BJ (cell line): ENCODE data around the gene PRRC2C. TPM values are rescaled to one million over a fixed set of nuclear protein-coding genes. Genes with fewer than 3 reads are reported as not detected.

Experiments used
- CTCF ChIA-PET: fragments of 350-600 bp; formaldehyde crosslinking; extraction: SDS; loops from one replicate; lab custom pipeline; 2021; ENCODE audit warnings: antibody characterized with exemption, inconsistent platforms; lab: Yijun Ruan, JAX
- POLR2A ChIA-PET: fragments of 300-600 bp; sonication (Branson Sonifier 250); formaldehyde crosslinking; extraction: SDS; loops from one replicate; lab custom pipeline; 2021; ENCODE audit warnings: antibody characterized with exemption; lab: Charles Lee
- DNase-seq: peaks from one replicate; pipeline ENCODE4 v3.0.0-alpha.2; 2011; ENCODE audit warnings: low read depth
- H3K27me3 ChIP-seq: 2 replicates; pipeline ENCODE4 v1.6.0; 2011; ENCODE audit warnings: low read length; ENCODE audit not compliant: control insufficient read depth, insufficient read depth
- H3K36me3 ChIP-seq: 2 replicates; pipeline ENCODE4 v1.5.1; 2011; ENCODE audit warnings: low read length; ENCODE audit not compliant: control insufficient read depth, insufficient read depth
- H3K4me3 ChIP-seq: 2 replicates; pipeline ENCODE4 v1.5.1; 2011; ENCODE audit warnings: low read depth, mild to moderate bottlenecking, control low read depth, low read length
- CTCF ChIP-seq: IDR thresholded peaks from 2 replicates; pipeline ENCODE4 v1.5.1; 2011; ENCODE audit warnings: low read depth, mild to moderate bottlenecking, control low read depth, inconsistent platforms, low read length, moderate library complexity; ENCODE audit not compliant: insufficient read depth
- polyA plus RNA-seq: library from polyadenylated mRNA; depleted of rRNA; stranded (reverse); fragments of >200 nt; gene quantifications from 2 replicates; pipeline ENCODE4 v1.2.3, GENCODE V29; 2011

The PRRC2C gene
- polyA plus RNA-seq, 1 experiment, result 27.2 TPM

GRCh38 chr1:171509191-171509590 is 23.9 kb downstream of the PRRC2C start:
- TF ChIP-seq CTCF, result no peak
- no peaks in the 10 kb centered on the region for H3K36me3 ChIP-seq
- DNase-seq, result no peak
- ChIA-PET POLR2A (no interaction called here), CTCF (interaction anchor here (0.7 kb wide), 1 partner anchor 230 kb away, joined by 3 read pairs; no protein-coding TSS in a partner anchor)
- H3K4me3 ChIP-seq, result no peak overlapping the region
- H3K27me3 ChIP-seq, result no peaks in the 10 kb centered on the region

- Histone ChIP-seq H3K36me3 (peaks cover 9% of the 10 kb centered on the region), H3K4me3 (no peak overlapping the region), H3K27me3 (no peaks in the 10 kb centered on the region)
- no peak for DNase-seq
- ChIA-PET POLR2A (no interaction called here), CTCF (no interaction called here)
- TF ChIP-seq CTCF, result no peak
Observed at GRCh38 chr1:171513743-171514142, 28.4 kb downstream of the PRRC2C start.

GRCh38 chr1:171515299-171515698 is 30.0 kb downstream of the PRRC2C start:
- ChIA-PET CTCF (interaction anchor here (0.6 to 1.3 kb wide), 3 partner anchors 14 to 30 kb away, joined by 3 to 5 read pairs (median 3); partner anchors contain the start of gene PRRC2C), POLR2A (no interaction called here)
- TF ChIP-seq CTCF, result no peak
- DNase-seq, result no peak
- Histone ChIP-seq H3K4me3 (no peak overlapping the region), H3K27me3 (no peaks in the 10 kb centered on the region), H3K36me3 (peaks cover 11% of the 10 kb centered on the region)

GRCh38 chr1:171515741-171516140 is 30.4 kb downstream of the PRRC2C start:
- H3K4me3 ChIP-seq, result no peak overlapping the region
- TF ChIP-seq CTCF, result no peak
- ChIA-PET CTCF (interaction anchor here (0.6 to 1.3 kb wide), 2 partner anchors 9 to 459 kb away, joined by 3 read pairs; no protein-coding TSS in a partner anchor), POLR2A (no interaction called here)
- peaks cover 11% of the 10 kb centered on the region for H3K36me3 ChIP-seq
- no peaks in the 10 kb centered on the region for H3K27me3 ChIP-seq
- DNase-seq, result no peak

- Histone ChIP-seq H3K27me3 (no peaks in the 10 kb centered on the region), H3K4me3 (no peak overlapping the region), H3K36me3 (peaks cover 8% of the 10 kb centered on the region)
- no peak for DNase-seq
- ChIA-PET POLR2A (no interaction called here), CTCF (no interaction called here)
- no peak for TF ChIP-seq CTCF
Observed at GRCh38 chr1:171521567-171521966, 36.2 kb downstream of the PRRC2C start.
